Measurements from ENCODE around the gene CAMK4. TPM values are rescaled to one million over a fixed set of nuclear protein-coding genes. Genes with fewer than 3 reads are reported as not detected.

The CAMK4 gene
- total and polyA plus RNA-seq, 4 donors, result 0.08 to 0.90 (median 0.62) TPM; not detected in 1

GRCh38 chr5:111201705-111202104 lies 22.5 kb upstream of the CAMK4 start:
- H3K4me1 ChIP-seq (ENCODE audit: control insufficient read depth in 1 of 2, insufficient read depth in 2 of 2, low read length in 2 of 2), result no peaks in the 10 kb centered on the region
- no peak overlapping the region for H3K27ac ChIP-seq (ENCODE audit: low read depth in 1 of 2, low read length in 2 of 2)
- 65 to 67% methylated on average over 3 of the region's 3 CpGs for WGBS, 2 donors
- no peaks in the 10 kb centered on the region for H3K27me3 ChIP-seq (ENCODE audit: control insufficient read depth in 1 of 2, insufficient read depth in 2 of 2, low read length in 1 of 2)
- no peak for DNase-seq
- no peak for ATAC-seq (ENCODE audit: low FRiP score)
- H3K36me3 ChIP-seq (ENCODE audit: control insufficient read depth in 1 of 2, insufficient read depth in 2 of 2, low read length in 1 of 2), result no peaks in the 10 kb centered on the region
- intact Hi-C loops (cut with DNase I), result no loop called here
- no peak overlapping the region for H3K4me3 ChIP-seq (ENCODE audit: low read length in 2 of 2)
- H3K9me3 ChIP-seq (ENCODE audit: control insufficient read depth, low read length), result no peaks in the 10 kb centered on the region

- WGBS, 2 donors, result 34 to 38% methylated on average over 1 of the region's 1 CpG
- Histone ChIP-seq H3K4me1 (ENCODE audit: control insufficient read depth in 1 of 2, insufficient read depth in 2 of 2, low read length in 2 of 2) (no peaks in the 10 kb centered on the region), H3K9me3 (ENCODE audit: control insufficient read depth, low read length) (no peaks in the 10 kb centered on the region), H3K27ac (ENCODE audit: low read depth in 1 of 2, low read length in 2 of 2) (no peak overlapping the region), H3K36me3 (ENCODE audit: control insufficient read depth in 1 of 2, insufficient read depth in 2 of 2, low read length in 1 of 2) (no peaks in the 10 kb centered on the region), H3K27me3 (ENCODE audit: control insufficient read depth in 1 of 2, insufficient read depth in 2 of 2, low read length in 1 of 2) (no peaks in the 10 kb centered on the region), H3K4me3 (ENCODE audit: low read length in 2 of 2) (no peak overlapping the region)
- intact Hi-C loops (cut with DNase I), result no loop called here
- ATAC-seq (ENCODE audit: low FRiP score) (no peak), DNase-seq (no peak)
Measured at GRCh38 chr5:111211341-111211740, 12.8 kb upstream of the CAMK4 start.

GRCh38 chr5:111214052-111214742 lies 10.0 kb upstream of the CAMK4 start:
- intact Hi-C loops (cut with DNase I), result no loop called here
- no peaks in the 10 kb centered on the region for H3K4me1 ChIP-seq (ENCODE audit: control insufficient read depth in 1 of 2, insufficient read depth in 2 of 2, low read length in 2 of 2)
- no peaks in the 10 kb centered on the region for H3K36me3 ChIP-seq (ENCODE audit: control insufficient read depth in 1 of 2, insufficient read depth in 2 of 2, low read length in 1 of 2)
- H3K27ac ChIP-seq (ENCODE audit: low read depth in 1 of 2, low read length in 2 of 2), result no peak overlapping the region
- no peaks in the 10 kb centered on the region for H3K27me3 ChIP-seq (ENCODE audit: control insufficient read depth in 1 of 2, insufficient read depth in 2 of 2, low read length in 1 of 2)
- H3K9me3 ChIP-seq (ENCODE audit: control insufficient read depth, low read length), result no peaks in the 10 kb centered on the region
- DNase-seq, result no peak
- H3K4me3 ChIP-seq (ENCODE audit: low read length in 2 of 2), result no peak overlapping the region
- 47 to 70% methylated on average over 2 of the region's 2 CpGs for WGBS, 2 donors
- no peak for ATAC-seq (ENCODE audit: low FRiP score)

- Histone ChIP-seq H3K36me3 (ENCODE audit: control insufficient read depth in 1 of 2, insufficient read depth in 2 of 2, low read length in 1 of 2) (no peaks in the 10 kb centered on the region), H3K9me3 (ENCODE audit: control insufficient read depth, low read length) (no peaks in the 10 kb centered on the region), H3K27me3 (ENCODE audit: control insufficient read depth in 1 of 2, insufficient read depth in 2 of 2, low read length in 1 of 2) (no peaks in the 10 kb centered on the region), H3K4me1 (ENCODE audit: control insufficient read depth in 1 of 2, insufficient read depth in 2 of 2, low read length in 2 of 2) (no peaks in the 10 kb centered on the region), H3K27ac (ENCODE audit: low read depth in 1 of 2, low read length in 2 of 2) (no peak overlapping the region), H3K4me3 (ENCODE audit: low read length in 2 of 2) (no peak overlapping the region)
- no peak for DNase-seq
- intact Hi-C loops (cut with DNase I), result no loop called here
- 82 to 89% methylated on average over 2 of the region's 2 CpGs for WGBS, 2 donors
- ATAC-seq (ENCODE audit: low FRiP score), result no peak
Measured at GRCh38 chr5:111215971-111216370, 8.2 kb upstream of the CAMK4 start.

- Histone ChIP-seq H3K9me3 (ENCODE audit: control insufficient read depth, low read length) (no peaks in the 10 kb centered on the region), H3K4me3 (ENCODE audit: low read length in 2 of 2) (no peak overlapping the region), H3K4me1 (ENCODE audit: control insufficient read depth in 1 of 2, insufficient read depth in 2 of 2, low read length in 2 of 2) (no peaks in the 10 kb centered on the region), H3K27me3 (ENCODE audit: control insufficient read depth in 1 of 2, insufficient read depth in 2 of 2, low read length in 1 of 2) (no peaks in the 10 kb centered on the region), H3K36me3 (ENCODE audit: control insufficient read depth in 1 of 2, insufficient read depth in 2 of 2, low read length in 1 of 2) (no peaks in the 10 kb centered on the region), H3K27ac (ENCODE audit: low read depth in 1 of 2, low read length in 2 of 2) (no peak overlapping the region)
- DNase-seq, result no peak
- intact Hi-C loops (cut with DNase I), result no loop called here
- no peak for ATAC-seq (ENCODE audit: low FRiP score)
- WGBS, 2 donors, result 90 to 94% methylated on average over 1 of the region's 1 CpG
Measured at GRCh38 chr5:111221139-111221538, 3.0 kb upstream of the CAMK4 start.

- peak overlapping the region in 1 of 2 donors; percentile 58 for H3K4me3 ChIP-seq (ENCODE audit: low read length in 2 of 2)
- DNase-seq, result no peak
- 48 to 54% methylated on average over 8 of the region's 8 CpGs for WGBS, 2 donors
- intact Hi-C loops (cut with DNase I), result no loop called here
- no peak for ATAC-seq (ENCODE audit: low FRiP score)
- H3K27ac ChIP-seq (ENCODE audit: low read depth in 1 of 2, low read length in 2 of 2), result no peak overlapping the region
- no peaks in the 10 kb centered on the region for H3K4me1 ChIP-seq (ENCODE audit: control insufficient read depth in 1 of 2, insufficient read depth in 2 of 2, low read length in 2 of 2)
- H3K36me3 ChIP-seq (ENCODE audit: control insufficient read depth in 1 of 2, insufficient read depth in 2 of 2, low read length in 1 of 2), result no peaks in the 10 kb centered on the region
- H3K9me3 ChIP-seq (ENCODE audit: control insufficient read depth, low read length), result no peaks in the 10 kb centered on the region
- H3K27me3 ChIP-seq (ENCODE audit: control insufficient read depth in 1 of 2, insufficient read depth in 2 of 2, low read length in 1 of 2), result no peaks in the 10 kb centered on the region
Measured at GRCh38 chr5:111223101-111223786, 940 bp upstream of the CAMK4 start.

GRCh38 chr5:111224561-111225345 lies 569 bp downstream of the CAMK4 start:
- Histone ChIP-seq H3K9me3 (ENCODE audit: control insufficient read depth, low read length) (no peaks in the 10 kb centered on the region), H3K27me3 (ENCODE audit: control insufficient read depth in 1 of 2, insufficient read depth in 2 of 2, low read length in 1 of 2) (peaks cover 0 to 2% of the 10 kb centered on the region in 2 donors), H3K36me3 (ENCODE audit: control insufficient read depth in 1 of 2, insufficient read depth in 2 of 2, low read length in 1 of 2) (no peaks in the 10 kb centered on the region), H3K4me3 (ENCODE audit: low read length in 2 of 2) (peak overlapping the region; percentile 5 to 58), H3K27ac (ENCODE audit: low read depth in 1 of 2, low read length in 2 of 2) (no peak overlapping the region), H3K4me1 (ENCODE audit: control insufficient read depth in 1 of 2, insufficient read depth in 2 of 2, low read length in 2 of 2) (no peaks in the 10 kb centered on the region)
- intact Hi-C loops (cut with DNase I), result no loop called here
- 2% methylated on average over 32 to 34 of the region's 34 CpGs for WGBS, 2 donors
- DNase-seq (no peak), ATAC-seq (ENCODE audit: low FRiP score) (no peak)

GRCh38 chr5:111225926-111226325 lies 1.7 kb downstream of the CAMK4 start:
- intact Hi-C loops (cut with DNase I), result no loop called here
- no peak overlapping the region for H3K4me3 ChIP-seq (ENCODE audit: low read length in 2 of 2)
- peaks cover 0 to 2% of the 10 kb centered on the region in 2 donors for H3K27me3 ChIP-seq (ENCODE audit: control insufficient read depth in 1 of 2, insufficient read depth in 2 of 2, low read length in 1 of 2)
- H3K9me3 ChIP-seq (ENCODE audit: control insufficient read depth, low read length), result no peaks in the 10 kb centered on the region
- H3K36me3 ChIP-seq (ENCODE audit: control insufficient read depth in 1 of 2, insufficient read depth in 2 of 2, low read length in 1 of 2), result no peaks in the 10 kb centered on the region
- WGBS, 2 donors, result 95% methylated on average over 4 of the region's 4 CpGs
- DNase-seq, result no peak
- H3K27ac ChIP-seq (ENCODE audit: low read depth in 1 of 2, low read length in 2 of 2), result no peak overlapping the region
- ATAC-seq (ENCODE audit: low FRiP score), result no peak
- H3K4me1 ChIP-seq (ENCODE audit: control insufficient read depth in 1 of 2, insufficient read depth in 2 of 2, low read length in 2 of 2), result no peaks in the 10 kb centered on the region

All from aorta (tissue), 5 donors.